OCI-LY7 (cell line): Measurements from ENCODE around the gene ADSS1. TPM values are rescaled to one million over a fixed set of nuclear protein-coding genes. Genes with fewer than 3 reads are reported as not detected.

Source experiments
- BruUV-seq: library from RNA; stranded (reverse); fragments of 400-500 nt; replicated peaks from 2 replicates; lab custom pipeline; 2021; lab: Mats Ljungman, UMichigan
- CTCF ChIA-PET: fragments of 300-600 bp; sonication (Branson Sonifier 250); formaldehyde crosslinking; loops from one replicate; lab custom pipeline; 2022; ENCODE audit warnings: antibody characterized with exemption; ENCODE audit not compliant: unreplicated experiment; lab: Charles Lee
- POLR2A ChIA-PET: fragments of 300-600 bp; sonication (Branson Sonifier 250); formaldehyde crosslinking; loops from one replicate; lab custom pipeline; 2022; ENCODE audit warnings: antibody characterized with exemption; lab: Charles Lee
- DNase-seq: peaks from one replicate; pipeline ENCODE4 v3.0.0-alpha.2; 2015; ENCODE audit warnings: low spot score
- H2AFZ ChIP-seq: fragments of 200-600 bp; sonication (generic), shearing (Covaris generic); 2 replicates; pipeline ENCODE4 v1.6.1; 2014; ENCODE audit warnings: mild to moderate bottlenecking, antibody characterized with exemption, low read length, moderate library complexity
- H3K27ac ChIP-seq: fragments of 200-600 bp; sonication (generic); 2 replicates; pipeline ENCODE4 v1.5.1; 2014; ENCODE audit warnings: mixed run types, low read depth, mild to moderate bottlenecking, moderate library complexity, low read length, inconsistent platforms; ENCODE audit not compliant: poor library complexity, severe bottlenecking
- H3K36me3 ChIP-seq: fragments of 200-600 bp; sonication (generic); 2 replicates; pipeline ENCODE4 v1.6.1; 2014; ENCODE audit warnings: mild to moderate bottlenecking, antibody characterized with exemption, low read length, moderate library complexity, mixed read lengths; ENCODE audit not compliant: insufficient read depth
- H3K4me1 ChIP-seq: fragments of 200-600 bp; sonication (generic); 2 replicates; pipeline ENCODE4 v1.5.1; 2014; ENCODE audit warnings: mild to moderate bottlenecking, low read length; ENCODE audit not compliant: insufficient read depth, poor library complexity, severe bottlenecking
- H3K4me2 ChIP-seq: fragments of 200-600 bp; sonication (generic); 2 replicates; pipeline ENCODE4 v1.6.1; 2014; ENCODE audit warnings: mild to moderate bottlenecking, low read length
- H3K4me3 ChIP-seq: fragments of 200-600 bp; sonication (generic); 2 replicates; pipeline ENCODE4 v1.5.1; 2014; ENCODE audit warnings: mild to moderate bottlenecking, low read depth, low read length; ENCODE audit not compliant: poor library complexity, severe bottlenecking
- H3K79me2 ChIP-seq: fragments of 200-600 bp; sonication (generic); 2 replicates; pipeline ENCODE4 v1.6.1; 2016; ENCODE audit warnings: low read depth, mild to moderate bottlenecking, low read length, moderate library complexity, mixed read lengths; ENCODE audit not compliant: insufficient read depth
- H3K9me2 ChIP-seq: fragments of 200-600 bp; sonication (generic); 2 replicates; pipeline ENCODE4 v1.6.1; 2016; ENCODE audit warnings: mild to moderate bottlenecking, low read length, mixed read lengths; ENCODE audit not compliant: insufficient read depth
- H3K9me3 ChIP-seq: fragments of 200-600 bp; sonication (generic); 2 replicates; pipeline ENCODE4 v1.6.1; 2014; ENCODE audit warnings: mild to moderate bottlenecking, mixed run types, low read length, mixed read lengths
- H4K20me1 ChIP-seq: fragments of 200-600 bp; sonication (generic); 2 replicates; pipeline ENCODE4 v1.6.1; 2014; ENCODE audit warnings: mild to moderate bottlenecking, antibody characterized with exemption, low read length, moderate library complexity, mixed read lengths; ENCODE audit not compliant: insufficient read depth
- CTCF ChIP-seq: fragments of 200-600 bp; sonication (generic); conservative IDR thresholded peaks from 2 replicates; pipeline ENCODE4 v1.5.1; 2014; ENCODE audit warnings: mild to moderate bottlenecking, antibody characterized with exemption, low read length, moderate library complexity, mixed read lengths
- EZH2phosphoT487 ChIP-seq: fragments of 200-600 bp; sonication (generic); IDR thresholded peaks from 2 replicates; pipeline ENCODE4 v1.6.1; 2018; ENCODE audit warnings: low read depth, borderline replicate concordance, mild to moderate bottlenecking, mixed run types, antibody characterized with exemption, low read length, moderate library complexity, mixed read lengths
- intact Hi-C: fragments of 100-400 bp; cut with micrococcal nuclease; formaldehyde crosslinking; loops from one replicate; pipeline ENCODE4 v1.10.0; 2022; ENCODE audit not compliant: unreplicated experiment
- total RNA-seq, 2 experiments: library from RNA; depleted of rRNA in 1 of 2; stranded (reverse); fragments of >200 nt in 1 of 2; shearing (Covaris generic) in 1 of 2; gene quantifications; 2 replicates each; pipeline ENCODE4 v1.2.3, GENCODE V29; 2014 to 2022

ADSS1 gene
- total RNA-seq, 2 experiments from 2014 or later: 2.8 TPM; not detected in 1

- peaks cover 51% of the 10 kb centered on the region for H3K4me1 ChIP-seq
- peak overlapping the region; percentile 23 for H3K27ac ChIP-seq
- 0 out of 2 replicates have a peak, but pooled peaks cover 5% of the 10 kb centered on the region for H4K20me1 ChIP-seq
- no peak for DNase-seq
- BruUV-seq: no TSS peak
- POLR2A ChIA-PET: interaction anchor here (2.2 kb wide), 1 partner anchor 30 kb away, joined by 11 read pairs; no protein-coding TSS in a partner anchor
- no peaks in the 10 kb centered on the region; the same call in 1 of the 2 replicates for H3K36me3 ChIP-seq
- intact Hi-C loops: no loop called here
- peak overlapping the region; percentile 86 for H3K4me3 ChIP-seq
- no peaks in the 10 kb centered on the region for H3K9me3 ChIP-seq
- H3K9me2 ChIP-seq: no peaks in the 10 kb centered on the region
- CTCF ChIA-PET: no interaction called here
- peaks cover 14% of the 10 kb centered on the region; the same call in 1 of the 2 replicates for H3K79me2 ChIP-seq
- TF ChIP-seq CTCF (no peak), EZH2phosphoT487 (no peak)
- peak overlapping the region; percentile 36; the same call in 1 of the 2 replicates for H2AFZ ChIP-seq
- H3K4me2 ChIP-seq: peak overlapping the region; percentile 81
Observed at GRCh38 chr14:104688505-104689108, 35.4 kb upstream of the ADSS1 start.

- H3K4me3 ChIP-seq: peak within 1 kb of the TSS; percentile 86
- no peak for TF ChIP-seq EZH2phosphoT487
- no peak for TF ChIP-seq CTCF
- H3K79me2 ChIP-seq: peaks cover 14% of the 10 kb centered on the region; the same call in 1 of the 2 replicates
- no TSS peak for BruUV-seq
- H4K20me1 ChIP-seq: 0 out of 2 replicates have a peak, but pooled peaks cover 5% of the 10 kb centered on the region
- peak within 1 kb of the TSS; percentile 81 for H3K4me2 ChIP-seq
- H2AFZ ChIP-seq: peak within 1 kb of the TSS; percentile 36; the same call in 1 of the 2 replicates
- CTCF ChIA-PET: no interaction called here
- no peaks in the 10 kb centered on the region; the same call in 1 of the 2 replicates for H3K36me3 ChIP-seq
- H3K9me2 ChIP-seq: no peaks in the 10 kb centered on the region
- intact Hi-C loops: no loop called here
- no peaks in the 10 kb centered on the region for H3K9me3 ChIP-seq
- peak within 1 kb of the TSS; percentile 23 for H3K27ac ChIP-seq
- DNase-seq: peak; percentile 72
- POLR2A ChIA-PET: interaction anchor here (0.7 kb wide), 1 partner anchor 32 kb away, joined by 3 read pairs; no protein-coding TSS in a partner anchor
- peaks cover 51% of the 10 kb centered on the region for H3K4me1 ChIP-seq
Observed at GRCh38 chr14:104689109-104689880, 34.7 kb upstream of the ADSS1 start, which contains the start of gene INF2. Gene INF2, plus strand, starts transcription at chr14:104689618. Its CDS starts 11,748 bp downstream, at chr14:104701366.
